ENCODE results near the gene DAB2IP.
A peak's percentile ranks its signal among the peaks of the same experiment; 100 is the strongest.

The DAB2IP gene

DNA sequence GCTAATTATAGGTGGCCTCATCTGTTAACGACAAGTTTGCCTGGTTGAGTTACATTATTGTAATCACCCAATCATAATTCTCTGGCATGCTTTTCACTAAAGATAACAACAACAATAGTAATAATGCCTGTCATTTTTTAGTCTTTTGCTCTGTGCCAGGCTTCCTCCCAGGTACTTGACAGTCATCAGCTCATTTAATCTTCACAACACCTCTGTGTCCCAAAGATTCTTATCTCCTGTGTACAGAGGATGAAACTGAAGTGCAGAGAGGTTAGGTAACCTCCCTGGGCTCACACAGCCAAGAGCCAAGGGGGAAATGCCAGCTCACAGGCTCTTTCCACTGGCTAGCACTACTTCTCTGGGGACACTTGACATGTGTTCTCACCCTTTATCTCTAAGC lies 77.5 kb downstream of the DAB2IP start (continued):
- TF ChIP-seq, protein P1, sequence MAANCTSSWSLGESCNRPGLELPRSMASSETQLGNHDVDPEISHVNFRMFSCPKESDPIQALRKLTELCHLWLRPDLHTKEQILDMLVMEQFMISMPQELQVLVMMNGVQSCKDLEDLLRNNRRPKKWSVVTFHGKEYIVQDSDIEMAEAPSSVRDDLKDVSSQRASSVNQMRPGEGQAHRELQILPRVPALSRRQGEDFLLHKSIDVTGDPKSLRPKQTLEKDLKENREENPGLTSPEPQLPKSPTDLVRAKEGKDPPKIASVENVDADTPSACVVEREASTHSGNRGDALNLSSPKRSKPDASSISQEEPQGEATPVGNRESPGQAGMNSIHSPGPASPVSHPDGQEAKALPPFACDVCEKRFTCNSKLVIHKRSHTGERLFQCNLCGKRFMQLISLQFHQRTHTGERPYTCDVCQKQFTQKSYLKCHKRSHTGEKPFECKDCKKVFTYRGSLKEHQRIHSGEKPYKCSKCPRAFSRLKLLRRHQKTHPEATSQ (tag by site-specific recombination; IDR thresholded peaks at IDR 0.05) = no peak
- TF ChIP-seq OVOL3 (tag by site-specific recombination; IDR thresholded peaks at IDR 0.05) = no peak
- TF ChIP-seq GLI2 (tag by site-specific recombination; IDR thresholded peaks at IDR 0.05; ENCODE audit: borderline replicate concordance, low read depth) = no peak
- no peak for TF ChIP-seq GFI1B (tag by site-specific recombination; IDR thresholded peaks at IDR 0.05)
- TF ChIP-seq, protein P2, sequence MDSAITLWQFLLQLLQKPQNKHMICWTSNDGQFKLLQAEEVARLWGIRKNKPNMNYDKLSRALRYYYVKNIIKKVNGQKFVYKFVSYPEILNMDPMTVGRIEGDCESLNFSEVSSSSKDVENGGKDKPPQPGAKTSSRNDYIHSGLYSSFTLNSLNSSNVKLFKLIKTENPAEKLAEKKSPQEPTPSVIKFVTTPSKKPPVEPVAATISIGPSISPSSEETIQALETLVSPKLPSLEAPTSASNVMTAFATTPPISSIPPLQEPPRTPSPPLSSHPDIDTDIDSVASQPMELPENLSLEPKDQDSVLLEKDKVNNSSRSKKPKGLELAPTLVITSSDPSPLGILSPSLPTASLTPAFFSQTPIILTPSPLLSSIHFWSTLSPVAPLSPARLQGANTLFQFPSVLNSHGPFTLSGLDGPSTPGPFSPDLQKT (IDR thresholded peaks at IDR 0.05; ENCODE audit: borderline replicate concordance, low read depth, low read length) = no peak
- no peak for TF ChIP-seq ZNF324 (tag by site-specific recombination; IDR thresholded peaks at IDR 0.05)
- TF ChIP-seq, protein P3, sequence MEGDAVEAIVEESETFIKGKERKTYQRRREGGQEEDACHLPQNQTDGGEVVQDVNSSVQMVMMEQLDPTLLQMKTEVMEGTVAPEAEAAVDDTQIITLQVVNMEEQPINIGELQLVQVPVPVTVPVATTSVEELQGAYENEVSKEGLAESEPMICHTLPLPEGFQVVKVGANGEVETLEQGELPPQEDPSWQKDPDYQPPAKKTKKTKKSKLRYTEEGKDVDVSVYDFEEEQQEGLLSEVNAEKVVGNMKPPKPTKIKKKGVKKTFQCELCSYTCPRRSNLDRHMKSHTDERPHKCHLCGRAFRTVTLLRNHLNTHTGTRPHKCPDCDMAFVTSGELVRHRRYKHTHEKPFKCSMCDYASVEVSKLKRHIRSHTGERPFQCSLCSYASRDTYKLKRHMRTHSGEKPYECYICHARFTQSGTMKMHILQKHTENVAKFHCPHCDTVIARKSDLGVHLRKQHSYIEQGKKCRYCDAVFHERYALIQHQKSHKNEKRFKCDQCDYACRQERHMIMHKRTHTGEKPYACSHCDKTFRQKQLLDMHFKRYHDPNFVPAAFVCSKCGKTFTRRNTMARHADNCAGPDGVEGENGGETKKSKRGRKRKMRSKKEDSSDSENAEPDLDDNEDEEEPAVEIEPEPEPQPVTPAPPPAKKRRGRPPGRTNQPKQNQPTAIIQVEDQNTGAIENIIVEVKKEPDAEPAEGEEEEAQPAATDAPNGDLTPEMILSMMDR (tag by site-specific recombination; IDR thresholded peaks at IDR 0.05) = no peak
- TF ChIP-seq, protein P4, sequence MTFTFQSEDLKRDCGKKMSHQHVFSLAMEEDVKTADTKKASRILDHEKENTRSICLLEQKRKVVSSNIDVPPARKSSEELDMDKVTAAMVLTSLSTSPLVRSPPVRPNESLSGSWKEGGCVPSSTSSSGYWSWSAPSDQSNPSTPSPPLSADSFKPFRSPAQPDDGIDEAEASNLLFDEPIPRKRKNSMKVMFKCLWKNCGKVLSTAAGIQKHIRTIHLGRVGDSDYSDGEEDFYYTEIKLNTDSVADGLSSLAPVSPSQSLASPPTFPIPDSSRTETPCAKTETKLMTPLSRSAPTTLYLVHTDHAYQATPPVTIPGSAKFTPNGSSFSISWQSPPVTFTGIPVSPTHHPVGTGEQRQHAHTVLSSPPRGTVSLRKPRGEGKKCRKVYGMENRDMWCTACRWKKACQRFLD (tag by site-specific recombination; IDR thresholded peaks at IDR 0.05) = no peak
- no peak for TF ChIP-seq ZNF701 (tag by site-specific recombination; IDR thresholded peaks at IDR 0.05)
- TF ChIP-seq, protein P5, sequence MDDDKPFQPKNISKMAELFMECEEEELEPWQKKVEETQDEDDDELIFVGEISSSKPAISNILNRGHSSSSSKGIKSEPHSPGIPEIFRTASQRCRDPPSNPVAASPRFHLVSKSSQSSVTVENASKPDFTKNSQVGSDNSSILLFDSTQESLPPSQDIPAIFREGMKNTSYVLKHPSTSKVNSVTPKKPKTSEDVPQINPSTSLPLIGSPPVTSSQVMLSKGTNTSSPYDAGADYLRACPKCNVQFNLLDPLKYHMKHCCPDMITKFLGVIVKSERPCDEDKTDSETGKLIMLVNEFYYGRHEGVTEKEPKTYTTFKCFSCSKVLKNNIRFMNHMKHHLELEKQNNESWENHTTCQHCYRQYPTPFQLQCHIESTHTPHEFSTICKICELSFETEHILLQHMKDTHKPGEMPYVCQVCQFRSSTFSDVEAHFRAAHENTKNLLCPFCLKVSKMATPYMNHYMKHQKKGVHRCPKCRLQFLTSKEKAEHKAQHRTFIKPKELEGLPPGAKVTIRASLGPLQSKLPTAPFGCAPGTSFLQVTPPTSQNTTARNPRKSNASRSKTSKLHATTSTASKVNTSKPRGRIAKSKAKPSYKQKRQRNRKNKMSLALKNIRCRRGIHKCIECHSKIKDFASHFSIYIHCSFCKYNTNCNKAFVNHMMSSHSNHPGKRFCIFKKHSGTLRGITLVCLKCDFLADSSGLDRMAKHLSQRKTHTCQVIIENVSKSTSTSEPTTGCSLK (tag by site-specific recombination; IDR thresholded peaks at IDR 0.05) = no peak
- TF ChIP-seq, protein P6, sequence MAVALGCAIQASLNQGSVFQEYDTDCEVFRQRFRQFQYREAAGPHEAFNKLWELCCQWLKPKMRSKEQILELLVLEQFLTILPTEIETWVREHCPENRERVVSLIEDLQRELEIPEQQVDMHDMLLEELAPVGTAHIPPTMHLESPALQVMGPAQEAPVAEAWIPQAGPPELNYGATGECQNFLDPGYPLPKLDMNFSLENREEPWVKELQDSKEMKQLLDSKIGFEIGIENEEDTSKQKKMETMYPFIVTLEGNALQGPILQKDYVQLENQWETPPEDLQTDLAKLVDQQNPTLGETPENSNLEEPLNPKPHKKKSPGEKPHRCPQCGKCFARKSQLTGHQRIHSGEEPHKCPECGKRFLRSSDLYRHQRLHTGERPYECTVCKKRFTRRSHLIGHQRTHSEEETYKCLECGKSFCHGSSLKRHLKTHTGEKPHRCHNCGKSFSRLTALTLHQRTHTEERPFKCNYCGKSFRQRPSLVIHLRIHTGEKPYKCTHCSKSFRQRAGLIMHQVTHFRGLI (tag by site-specific recombination; IDR thresholded peaks at IDR 0.05) = no peak

DNA sequence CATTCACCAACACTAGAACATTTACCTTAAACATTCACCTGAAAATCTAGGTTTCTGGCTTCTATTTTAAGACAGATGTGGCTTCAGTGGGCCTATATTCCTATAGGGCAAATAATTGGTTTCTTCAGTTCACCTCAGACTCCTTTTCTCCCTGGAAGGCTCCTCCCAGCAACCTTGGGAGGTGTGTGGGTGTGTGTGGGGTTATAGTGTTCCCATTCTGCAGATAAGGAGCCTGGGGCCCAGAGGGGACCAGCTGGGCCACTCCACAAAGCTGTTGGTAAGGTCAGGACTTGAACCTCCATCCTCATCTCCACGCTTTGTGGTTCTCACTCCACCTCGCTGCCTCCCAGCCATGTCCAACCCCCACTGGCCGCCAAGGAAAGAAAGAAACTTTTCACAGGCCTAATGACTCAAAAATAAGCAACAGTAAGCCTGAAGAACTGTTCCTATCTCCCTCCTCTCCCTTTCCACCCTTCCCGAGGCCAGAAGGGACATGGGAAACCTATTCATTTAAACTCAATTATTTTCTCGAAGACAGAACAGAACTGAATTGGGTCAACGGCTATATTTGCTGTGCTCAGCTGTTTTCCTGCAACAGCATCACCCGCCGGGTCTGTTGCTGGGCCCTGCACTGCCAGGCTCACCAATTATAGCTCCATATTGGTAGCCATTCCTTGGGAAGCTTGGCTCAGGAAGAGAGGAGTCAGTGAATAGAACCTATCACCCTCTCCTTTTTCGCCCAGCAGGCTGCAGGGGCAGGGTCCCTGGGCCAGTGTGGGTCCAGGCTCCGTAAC lies 78.5 kb downstream of the DAB2IP start:
- Histone ChIP-seq H3K9me3 (ENCODE audit: control insufficient read depth, insufficient read depth, low read depth, low read length) (no peaks in the 10 kb centered on the region), H3K4me1 (ENCODE audit: control insufficient read depth, insufficient read depth, low read length) (no peaks in the 10 kb centered on the region; the same call in none of the 2 replicates), H3K27ac (ENCODE audit: extremely low read depth, low read depth, low read length) (no peak overlapping the region), H3K36me3 (ENCODE audit: control insufficient read depth in 2 of 2, insufficient read depth in 1 of 2, low read length in 2 of 2) (no peaks in the 10 kb centered on the region), H3K4me3 (ENCODE audit: low read depth, low read length) (no peak overlapping the region)
- ChIA-PET POLR2A (no interaction called here), CTCF (interaction anchor here (1.6 kb wide), 1 partner anchor 184 kb away, joined by 5 read pairs; no protein-coding TSS in a partner anchor)
- TF ChIP-seq ZFHX2 (tag by site-specific recombination; conservative IDR thresholded peaks at IDR 0.05) (peak; percentile 64), EGR2 (tag by site-specific recombination; IDR thresholded peaks at IDR 0.05; ENCODE audit: low read depth) (peak; percentile 53), ZNF10 (tag by site-specific recombination; IDR thresholded peaks at IDR 0.05) (no peak)
